ENCODE results near the gene SERPINA9.

DNA sequence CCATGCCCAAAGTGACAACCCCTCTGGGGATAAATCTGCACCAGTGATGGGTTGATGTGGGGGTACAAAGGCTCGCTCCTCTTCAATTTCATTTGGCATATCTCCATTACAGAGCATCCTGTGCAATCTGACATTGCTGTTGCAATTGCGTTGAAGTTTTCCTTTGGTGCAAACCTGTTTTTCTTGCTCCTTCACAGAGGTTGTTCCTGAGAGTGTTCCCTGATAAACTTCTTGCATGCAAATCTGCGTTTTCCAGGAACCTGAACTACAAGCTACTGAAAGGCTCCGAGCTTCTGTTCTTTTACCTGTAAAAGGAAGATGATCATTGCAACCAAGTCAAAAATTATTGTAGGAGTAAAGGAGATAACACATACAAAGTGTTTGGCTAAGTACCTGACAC lies 49.5 kb downstream of the SERPINA9 start:
- TF ChIP-seq, protein P1, sequence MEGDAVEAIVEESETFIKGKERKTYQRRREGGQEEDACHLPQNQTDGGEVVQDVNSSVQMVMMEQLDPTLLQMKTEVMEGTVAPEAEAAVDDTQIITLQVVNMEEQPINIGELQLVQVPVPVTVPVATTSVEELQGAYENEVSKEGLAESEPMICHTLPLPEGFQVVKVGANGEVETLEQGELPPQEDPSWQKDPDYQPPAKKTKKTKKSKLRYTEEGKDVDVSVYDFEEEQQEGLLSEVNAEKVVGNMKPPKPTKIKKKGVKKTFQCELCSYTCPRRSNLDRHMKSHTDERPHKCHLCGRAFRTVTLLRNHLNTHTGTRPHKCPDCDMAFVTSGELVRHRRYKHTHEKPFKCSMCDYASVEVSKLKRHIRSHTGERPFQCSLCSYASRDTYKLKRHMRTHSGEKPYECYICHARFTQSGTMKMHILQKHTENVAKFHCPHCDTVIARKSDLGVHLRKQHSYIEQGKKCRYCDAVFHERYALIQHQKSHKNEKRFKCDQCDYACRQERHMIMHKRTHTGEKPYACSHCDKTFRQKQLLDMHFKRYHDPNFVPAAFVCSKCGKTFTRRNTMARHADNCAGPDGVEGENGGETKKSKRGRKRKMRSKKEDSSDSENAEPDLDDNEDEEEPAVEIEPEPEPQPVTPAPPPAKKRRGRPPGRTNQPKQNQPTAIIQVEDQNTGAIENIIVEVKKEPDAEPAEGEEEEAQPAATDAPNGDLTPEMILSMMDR (IDR thresholded peaks at IDR 0.05; ENCODE audit: low read depth, low read length) = no peak
- no peak for TF ChIP-seq EZH2phosphoT487 (IDR thresholded peaks at IDR 0.05; ENCODE audit: low read depth)

All from OCI-LY3 (cell line).